ENCODE results near the gene CLN6.

GRCh38 chr15:68210821-68211655, 18.5 kb downstream of the CLN6 start:
- TF ChIP-seq CTCF (IDR thresholded peaks at IDR 0.05) (peak in 5 of 7 experiments; percentile 70 to 92 (median 86)), POLR2AphosphoS5 (IDR thresholded peaks at IDR 0.05) (peak in 1 of 3 donors; percentile 45), EP300 (IDR thresholded peaks at IDR 0.05) (no peak)

All from stomach (tissue), 4 donors.